HG03342 (cell line): ENCODE data around the gene LSAMP.

Source experiments
- ATAC-seq: cut with Tn5 transposase; IDR thresholded peaks from one replicate; pipeline ENCODE4 v1.9.1; 2021; ENCODE audit warnings: mild to moderate bottlenecking, moderate library complexity; ENCODE audit not compliant: unreplicated experiment

The LSAMP gene

GRCh38 chr3:116433552-116433951, 11.7 kb downstream of the LSAMP start:
- no peak for ATAC-seq

- no peak for ATAC-seq
These were observed 12.5 kb downstream of the LSAMP start for GRCh38 chr3:116432795-116433194.

GRCh38 chr3:116429479-116430269, 15.6 kb downstream of the LSAMP start:
- ATAC-seq = no peak

GRCh38 chr3:116426036-116426435, 19.3 kb downstream of the LSAMP start:
- no peak for ATAC-seq

GRCh38 chr3:116425126-116425525, 20.2 kb downstream of the LSAMP start:
- no peak for ATAC-seq

- no peak for ATAC-seq
These were observed 21.3 kb downstream of the LSAMP start for GRCh38 chr3:116423945-116424344.

- no peak for ATAC-seq
These were observed 21.9 kb downstream of the LSAMP start for GRCh38 chr3:116423374-116423773.

- ATAC-seq = no peak
These were observed 28.1 kb downstream of the LSAMP start for GRCh38 chr3:116417151-116417550.

- ATAC-seq = no peak
These were observed 32.0 kb downstream of the LSAMP start for GRCh38 chr3:116413319-116413718.

- ATAC-seq = no peak
These were observed 36.8 kb downstream of the LSAMP start for GRCh38 chr3:116408473-116408872.

GRCh38 chr3:116405231-116405630, 40.1 kb downstream of the LSAMP start:
- ATAC-seq = no peak

- no peak for ATAC-seq
These were observed 45.5 kb downstream of the LSAMP start for GRCh38 chr3:116399701-116400226.

GRCh38 chr3:116394365-116394764, 50.9 kb downstream of the LSAMP start:
- ATAC-seq = no peak

- ATAC-seq = no peak
These were observed 52.1 kb downstream of the LSAMP start for GRCh38 chr3:116393199-116393598.

GRCh38 chr3:116392291-116392690, 53.0 kb downstream of the LSAMP start:
- ATAC-seq = no peak

GRCh38 chr3:116391296-116392201, 53.7 kb downstream of the LSAMP start:
- no peak for ATAC-seq

- no peak for ATAC-seq
These were observed 55.0 kb downstream of the LSAMP start for GRCh38 chr3:116390318-116390717.

- ATAC-seq = no peak
These were observed 56.4 kb downstream of the LSAMP start for GRCh38 chr3:116388867-116389385.

- ATAC-seq = no peak
These were observed 59.1 kb downstream of the LSAMP start for GRCh38 chr3:116386168-116386567.

GRCh38 chr3:116384717-116385116, 60.6 kb downstream of the LSAMP start:
- ATAC-seq = no peak

- ATAC-seq = no peak
These were observed 67.2 kb downstream of the LSAMP start for GRCh38 chr3:116378077-116378476.
